ENCODE data around the gene POLD1. TPM values are rescaled to one million over a fixed set of nuclear protein-coding genes. Genes with fewer than 3 reads are reported as not detected.
A peak's percentile ranks its signal among the peaks of the same experiment; 100 is the strongest.
"Not testable (repeated sequence)": the region's sequence is repeated elsewhere in the genome, so short reads cannot be mapped to it uniquely, and the experiment has no call there.

POLD1 gene
- total RNA-seq, 2 experiments from 2014 or later, result 117 to 119 TPM

- CTCF ChIA-PET, result interaction anchor here (1.1 kb wide), 1 partner anchor 63 kb away, joined by 3 read pairs; no protein-coding TSS in a partner anchor
- Mint-ChIP-seq H3K27ac (peak overlapping the region; percentile 78), H3K4me1 (peaks cover 11% of the 10 kb centered on the region), H3K36me3 (ENCODE audit: low read depth) (no peaks in the 10 kb centered on the region), H3K27me3 (peaks cover 14% of the 10 kb centered on the region), H3K9me3 (no peaks in the 10 kb centered on the region), H3K4me3 (peak overlapping the region; percentile 79)
- POLR2A ChIA-PET, result interaction anchor here (2.1 kb wide), 1 partner anchor 29 kb away, joined by 4 read pairs; no protein-coding TSS in a partner anchor
- peak; percentile 88 for DNase-seq
These were observed 47.4 kb downstream of the POLD1 start for GRCh38 chr19:50431343-50432220.

- DNase-seq, result no peak
- H3K27me3 Mint-ChIP-seq, result peaks cover 14% of the 10 kb centered on the region
These were observed 48.3 kb downstream of the POLD1 start, which contains the start of gene MYBPC2 for GRCh38 chr19:50432221-50433028. Gene MYBPC2, plus strand, starts transcription at chr19:50432892. Its CDS starts 62 bp downstream, at chr19:50432954.

GRCh38 chr19:50433201-50434180 is 49.3 kb downstream of the POLD1 start:
- POLR2A ChIA-PET, result no interaction called here
- Mint-ChIP-seq H3K4me3 (peak overlapping the region; percentile 51), H3K9me3 (no peaks in the 10 kb centered on the region), H3K27me3 (peaks cover 14% of the 10 kb centered on the region), H3K36me3 (ENCODE audit: low read depth) (no peaks in the 10 kb centered on the region), H3K4me1 (peaks cover 10% of the 10 kb centered on the region), H3K27ac (no peak overlapping the region)
- no peak for DNase-seq
- CTCF ChIA-PET, result no interaction called here

More at GRCh38 chr19:50432221-50433028, 48.3 kb downstream of the POLD1 start, which contains the start of gene MYBPC2:
- Mint-ChIP-seq H3K4me3 (peak within 1 kb of the TSS; percentile 79), H3K36me3 (ENCODE audit: low read depth) (no peaks in the 10 kb centered on the region), H3K4me1 (peaks cover 11% of the 10 kb centered on the region), H3K27ac (peak within 1 kb of the TSS; percentile 78), H3K9me3 (no peaks in the 10 kb centered on the region)
- ChIA-PET CTCF (no interaction called here), POLR2A (interaction anchor here (2.1 kb wide), 1 partner anchor 28 kb away, joined by 4 read pairs; no protein-coding TSS in a partner anchor)

- no peak overlapping the region for H3K27ac Mint-ChIP-seq
- no peak overlapping the region for H3K4me3 Mint-ChIP-seq
- no peaks in the 10 kb centered on the region for H3K9me3 Mint-ChIP-seq
- DNase-seq, result no peak
- no peaks in the 10 kb centered on the region for H3K36me3 Mint-ChIP-seq (ENCODE audit: low read depth)
- ChIA-PET POLR2A (no interaction called here), CTCF (no interaction called here)
- H3K27me3 Mint-ChIP-seq, result peaks cover 17% of the 10 kb centered on the region
- H3K4me1 Mint-ChIP-seq, result peaks cover 10% of the 10 kb centered on the region
These were observed 50.4 kb downstream of the POLD1 start for GRCh38 chr19:50434525-50434924.

- Mint-ChIP-seq H3K27me3 (peaks cover 19% of the 10 kb centered on the region), H3K4me3 (no peak overlapping the region), H3K9me3 (no peaks in the 10 kb centered on the region), H3K36me3 (ENCODE audit: low read depth) (no peaks in the 10 kb centered on the region), H3K4me1 (peaks cover 10% of the 10 kb centered on the region), H3K27ac (no peak overlapping the region)
- POLR2A ChIA-PET, result no interaction called here
- CTCF ChIA-PET, result no interaction called here
- no peak for DNase-seq
These were observed 51.1 kb downstream of the POLD1 start for GRCh38 chr19:50435221-50435620.

- Mint-ChIP-seq H3K9me3 (no peaks in the 10 kb centered on the region), H3K27me3 (peaks cover 19% of the 10 kb centered on the region), H3K27ac (no peak overlapping the region), H3K4me3 (no peak overlapping the region), H3K36me3 (ENCODE audit: low read depth) (no peaks in the 10 kb centered on the region), H3K4me1 (peaks cover 10% of the 10 kb centered on the region)
- ChIA-PET CTCF (no interaction called here), POLR2A (no interaction called here)
- DNase-seq, result no peak
These were observed 51.5 kb downstream of the POLD1 start for GRCh38 chr19:50435627-50436026.

- ChIA-PET CTCF (no interaction called here), POLR2A (no interaction called here)
- H3K4me1 Mint-ChIP-seq, result no peaks in the 10 kb centered on the region
These were observed 53.8 kb downstream of the POLD1 start for GRCh38 chr19:50437862-50438449.

GRCh38 chr19:50439130-50439529 is 55.0 kb downstream of the POLD1 start:
- H3K27me3 Mint-ChIP-seq; H3K36me3 Mint-ChIP-seq (ENCODE audit: low read depth); H3K4me3 Mint-ChIP-seq; H3K9me3 Mint-ChIP-seq; POLR2A ChIA-PET; H3K27ac Mint-ChIP-seq; CTCF ChIA-PET; DNase-seq; H3K4me1 Mint-ChIP-seq: not testable (repeated sequence)

More at GRCh38 chr19:50437862-50438449, 53.8 kb downstream of the POLD1 start:
- no peaks in the 10 kb centered on the region for H3K36me3 Mint-ChIP-seq (ENCODE audit: low read depth)
- H3K27me3 Mint-ChIP-seq, result peaks cover 11% of the 10 kb centered on the region
- no peaks in the 10 kb centered on the region for H3K9me3 Mint-ChIP-seq
- no peak for DNase-seq
- no peak overlapping the region for H3K27ac Mint-ChIP-seq
- H3K4me3 Mint-ChIP-seq, result no peak overlapping the region

- no peaks in the 10 kb centered on the region for H3K36me3 Mint-ChIP-seq (ENCODE audit: low read depth)
- ChIA-PET CTCF (no interaction called here), POLR2A (no interaction called here)
- H3K4me3 Mint-ChIP-seq, result no peak overlapping the region
- peaks cover 3% of the 10 kb centered on the region for H3K27me3 Mint-ChIP-seq
- H3K9me3 Mint-ChIP-seq, result no peaks in the 10 kb centered on the region
- DNase-seq, result no peak
- no peak overlapping the region for H3K27ac Mint-ChIP-seq
- no peaks in the 10 kb centered on the region for H3K4me1 Mint-ChIP-seq
These were observed 59.9 kb downstream of the POLD1 start for GRCh38 chr19:50444059-50444458.

- no peaks in the 10 kb centered on the region for H3K9me3 Mint-ChIP-seq
- CTCF ChIA-PET, result no interaction called here
- H3K36me3 Mint-ChIP-seq (ENCODE audit: low read depth), result no peaks in the 10 kb centered on the region
- no peaks in the 10 kb centered on the region for H3K27me3 Mint-ChIP-seq
- H3K27ac Mint-ChIP-seq, result no peak overlapping the region
- no peak overlapping the region for H3K4me3 Mint-ChIP-seq
- POLR2A ChIA-PET, result no interaction called here
- no peak for DNase-seq
- no peaks in the 10 kb centered on the region for H3K4me1 Mint-ChIP-seq
These were observed 62.9 kb downstream of the POLD1 start for GRCh38 chr19:50447053-50447452.

- Mint-ChIP-seq H3K27ac (no peak overlapping the region), H3K9me3 (no peaks in the 10 kb centered on the region), H3K36me3 (ENCODE audit: low read depth) (no peaks in the 10 kb centered on the region), H3K4me1 (no peaks in the 10 kb centered on the region), H3K4me3 (no peak overlapping the region), H3K27me3 (peaks cover under 1% of the 10 kb centered on the region)
- ChIA-PET CTCF (interaction anchor here (1.4 kb wide), 1 partner anchor 13 kb away, joined by 4 read pairs; no protein-coding TSS in a partner anchor), POLR2A (no interaction called here)
- no peak for DNase-seq
These were observed 63.6 kb downstream of the POLD1 start for GRCh38 chr19:50447750-50448149.

- CTCF ChIA-PET, result no interaction called here
- Mint-ChIP-seq H3K4me1 (no peaks in the 10 kb centered on the region), H3K9me3 (no peaks in the 10 kb centered on the region), H3K4me3 (no peak overlapping the region), H3K27me3 (peaks cover 2% of the 10 kb centered on the region), H3K27ac (no peak overlapping the region), H3K36me3 (ENCODE audit: low read depth) (no peaks in the 10 kb centered on the region)
- POLR2A ChIA-PET, result no interaction called here
- DNase-seq, result no peak
These were observed 65.2 kb downstream of the POLD1 start for GRCh38 chr19:50449236-50449899.
